GM23338 (cell line): ENCODE results near the gene KCNQ1OT1.

Experiments used
- CREB1 ChIP-seq: fragments of 250-450 bp; sonication (Bioruptor Pico); IDR thresholded peaks from 2 replicates; pipeline ENCODE4 v1.5.0; 2020; ENCODE audit warnings: low read depth, mild to moderate bottlenecking, moderate library complexity
- CTCF ChIP-seq, 2 experiments: fragments of 200-600 bp in 1 of 2; sonication (generic) in 1 of 2; conservative IDR thresholded peaks; 2 replicates each; pipeline versions ENCODE4 v1.5.1 to v1.6.1; 2016 to 2017; ENCODE audit warnings: antibody characterized with exemption in 2 of 2, low read depth in 2 of 2, mild to moderate bottlenecking in 2 of 2, moderate library complexity in 1 of 2
- EZH2 ChIP-seq: fragments of 200-600 bp; sonication (generic); IDR thresholded peaks from one replicate; pipeline ENCODE4 v1.8.0; 2017; ENCODE audit warnings: antibody characterized with exemption, mild to moderate bottlenecking, low read depth; ENCODE audit not compliant: unreplicated experiment
- POLR2AphosphoS5 ChIP-seq: IDR thresholded peaks from 2 replicates; pipeline ENCODE4 v1.6.1; 2016; ENCODE audit warnings: antibody characterized with exemption, low read depth
- ZNF331 ChIP-seq: fragments of 250-450 bp; sonication (Bioruptor Pico); IDR thresholded peaks from 2 replicates; pipeline ENCODE4 v1.5.0; 2020; ENCODE audit warnings: low read depth, mild to moderate bottlenecking, moderate library complexity

GRCh38 chr11:2718817-2719438 is 19.1 kb upstream of the KCNQ1OT1 start:
- TF ChIP-seq CTCF (conservative IDR thresholded peaks at IDR 0.05; ENCODE audit: low read depth in 2 of 2) (no peak), CREB1 (CRISPR knock-in tag) (no peak), EZH2 (no peak), POLR2AphosphoS5 (no peak), ZNF331 (CRISPR knock-in tag) (no peak)
